ENCODE measurements around the gene HYAL4.

GRCh38 chr7:123883154-123883553 lies 38.2 kb downstream of the HYAL4 start:
- no peak for TF ChIP-seq POLR2A (IDR thresholded peaks at IDR 0.05; ENCODE audit: low read depth, low read length)
- no peak for TF ChIP-seq TAF1 (IDR thresholded peaks at IDR 0.05; ENCODE audit: borderline replicate concordance, low read depth, low read length)
- no peak for TF ChIP-seq POLR2AphosphoS5 (IDR thresholded peaks at IDR 0.05; ENCODE audit: low read depth, low read length)
